ENCODE results near the gene GRIA3.

GRCh38 chrX:123138473-123138872, 45.6 kb upstream of the GRIA3 start:
- no peak for TF ChIP-seq NFYB (IDR thresholded peaks at IDR 0.05; ENCODE audit: insufficient read depth, low read depth, low read length)
- no peak for TF ChIP-seq USF1 (IDR thresholded peaks at IDR 0.05; ENCODE audit: borderline replicate concordance, extremely low read length, insufficient read depth, low read depth, low read length)
- no peak for TF ChIP-seq JUND (IDR thresholded peaks at IDR 0.05; ENCODE audit: low read depth, low read length)
- TF ChIP-seq E2F8 (IDR thresholded peaks at IDR 0.05; ENCODE audit: low read depth, partially characterized antibody): no peak
- TF ChIP-seq CTCF (IDR thresholded peaks at IDR 0.05 in 2 of 3, conservative IDR thresholded peaks at IDR 0.05 in 1 of 3; ENCODE audit: control insufficient read depth in 2 of 3, extremely low read depth in 1 of 3, insufficient read depth in 1 of 3, low read depth in 3 of 3, low read length in 3 of 3): no peak
- TF ChIP-seq CEBPZ (IDR thresholded peaks at IDR 0.05; ENCODE audit: low read depth, low read length): no peak
